KMS-11 (cell line): ENCODE results near the gene DENND5A.

Source experiments
- H2AFZ ChIP-seq: fragments of 200-600 bp; sonication (generic); 2 replicates; pipeline ENCODE4 v1.6.1; 2016; ENCODE audit warnings: antibody characterized with exemption, mixed run types, low read depth
- H3K27ac ChIP-seq: fragments of 200-600 bp; sonication (generic); 2 replicates; pipeline ENCODE4 v1.6.1; 2016; ENCODE audit warnings: mild to moderate bottlenecking, mixed run types
- H3K27me3 ChIP-seq: fragments of 200-600 bp; sonication (generic); 2 replicates; pipeline ENCODE4 v1.6.1; 2017; ENCODE audit warnings: mild to moderate bottlenecking, low read depth, mixed run types, moderate library complexity; ENCODE audit not compliant: insufficient read depth
- H3K36me3 ChIP-seq: fragments of 200-600 bp; sonication (generic); 2 replicates; pipeline ENCODE4 v1.6.1; 2017; ENCODE audit warnings: mild to moderate bottlenecking, mixed run types; ENCODE audit not compliant: insufficient read depth
- H3K4me1 ChIP-seq: fragments of 200-600 bp; sonication (generic); 2 replicates; pipeline ENCODE4 v1.6.1; 2016; ENCODE audit warnings: mild to moderate bottlenecking, low read depth, mixed run types; ENCODE audit not compliant: poor library complexity, severe bottlenecking
- H3K4me2 ChIP-seq: fragments of 200-600 bp; sonication (generic); 2 replicates; pipeline ENCODE4 v1.7.0; 2016; ENCODE audit warnings: mild to moderate bottlenecking, mixed run types
- H3K4me3 ChIP-seq: fragments of 200-600 bp; sonication (generic); IDR thresholded peaks from 2 replicates; pipeline ENCODE4 v1.6.1; 2017; ENCODE audit warnings: low read depth, low read length, mixed read lengths; ENCODE audit not compliant: insufficient read depth
- H3K79me2 ChIP-seq: fragments of 200-600 bp; sonication (generic); 2 replicates; pipeline ENCODE4 v1.6.1; 2016; ENCODE audit warnings: low read depth, mixed run types; ENCODE audit not compliant: insufficient read depth
- H3K9ac ChIP-seq: fragments of 200-600 bp; sonication (generic); 2 replicates; pipeline ENCODE4 v1.6.1; 2016; ENCODE audit warnings: mild to moderate bottlenecking, mixed run types
- H4K20me1 ChIP-seq: fragments of 200-600 bp; sonication (generic); 2 replicates; pipeline ENCODE4 v1.6.1; 2016; ENCODE audit warnings: mild to moderate bottlenecking, mixed run types; ENCODE audit not compliant: insufficient read depth
- CTCF ChIP-seq: fragments of 200-600 bp; sonication (generic); conservative IDR thresholded peaks from 2 replicates; pipeline ENCODE4 v1.6.1; 2017; ENCODE audit warnings: low read depth, mild to moderate bottlenecking, antibody characterized with exemption, low read length, moderate library complexity, mixed read lengths

Gene DENND5A

GRCh38 chr11:9187616-9188015 is 77.5 kb downstream of the DENND5A start:
- no peak for TF ChIP-seq CTCF
- Histone ChIP-seq H3K36me3 (no peaks in the 10 kb centered on the region), H3K9ac (no peak overlapping the region), H3K4me2 (no peak overlapping the region), H3K79me2 (no peaks in the 10 kb centered on the region), H4K20me1 (no peaks in the 10 kb centered on the region), H3K27me3 (no peaks in the 10 kb centered on the region), H2AFZ (no peak overlapping the region), H3K4me1 (no peaks in the 10 kb centered on the region), H3K4me3 (no peak overlapping the region), H3K27ac (no peak overlapping the region)

GRCh38 chr11:9184516-9184915 is 80.6 kb downstream of the DENND5A start:
- no peak for TF ChIP-seq CTCF
- Histone ChIP-seq H3K4me1 (no peaks in the 10 kb centered on the region), H2AFZ (no peak overlapping the region), H3K27ac (no peak overlapping the region), H3K4me2 (no peak overlapping the region), H3K9ac (no peak overlapping the region), H3K4me3 (no peak overlapping the region), H4K20me1 (no peaks in the 10 kb centered on the region), H3K79me2 (no peaks in the 10 kb centered on the region), H3K36me3 (no peaks in the 10 kb centered on the region), H3K27me3 (no peaks in the 10 kb centered on the region)

- Histone ChIP-seq H3K36me3 (no peaks in the 10 kb centered on the region), H3K4me2 (no peak overlapping the region)
- no peak for TF ChIP-seq CTCF
Measured at GRCh38 chr11:9182180-9182871, 82.8 kb downstream of the DENND5A start.

GRCh38 chr11:9180784-9181183 is 84.4 kb downstream of the DENND5A start:
- no peak overlapping the region for H3K27ac ChIP-seq
- no peaks in the 10 kb centered on the region for H3K4me1 ChIP-seq
- no peak overlapping the region for H3K4me2 ChIP-seq
- no peak overlapping the region for H3K9ac ChIP-seq
- H3K79me2 ChIP-seq = no peaks in the 10 kb centered on the region
- no peaks in the 10 kb centered on the region for H3K27me3 ChIP-seq
- H3K4me3 ChIP-seq = no peak overlapping the region
- H2AFZ ChIP-seq = no peak overlapping the region
- H4K20me1 ChIP-seq = no peaks in the 10 kb centered on the region
- TF ChIP-seq CTCF = no peak
- no peaks in the 10 kb centered on the region for H3K36me3 ChIP-seq

More at GRCh38 chr11:9182180-9182871, 82.8 kb downstream of the DENND5A start:
- Histone ChIP-seq H3K27ac (no peak overlapping the region), H3K4me3 (no peak overlapping the region), H4K20me1 (no peaks in the 10 kb centered on the region), H3K4me1 (no peaks in the 10 kb centered on the region), H2AFZ (no peak overlapping the region), H3K79me2 (no peaks in the 10 kb centered on the region), H3K9ac (no peak overlapping the region), H3K27me3 (no peaks in the 10 kb centered on the region)
